IPS-15b (cell line): ENCODE measurements around the gene CPS1.

Experiments
- H3K27me3 ChIP-seq: one replicate; pipeline ENCODE4 v1.6.1; 2013; ENCODE audit warnings: low read length; ENCODE audit not compliant: control insufficient read depth, insufficient read depth
- H3K36me3 ChIP-seq: one replicate; pipeline ENCODE4 v1.6.1; 2013; ENCODE audit warnings: low read length; ENCODE audit not compliant: control insufficient read depth, insufficient read depth
- H3K4me1 ChIP-seq: one replicate; pipeline ENCODE4 v1.6.1; 2013; ENCODE audit warnings: mild to moderate bottlenecking, low read length; ENCODE audit not compliant: control insufficient read depth, insufficient read depth
- H3K4me3 ChIP-seq: one replicate; pipeline ENCODE4 v1.5.1; 2013; ENCODE audit warnings: low read depth, low read length
- H3K9ac ChIP-seq: one replicate; pipeline ENCODE4 v1.6.1; 2013; ENCODE audit warnings: low read depth, mild to moderate bottlenecking, low read length
- H3K9me3 ChIP-seq: one replicate; pipeline ENCODE4 v1.6.1; 2013; ENCODE audit warnings: mild to moderate bottlenecking, low read length; ENCODE audit not compliant: control insufficient read depth, insufficient read depth

CPS1 gene

DNA sequence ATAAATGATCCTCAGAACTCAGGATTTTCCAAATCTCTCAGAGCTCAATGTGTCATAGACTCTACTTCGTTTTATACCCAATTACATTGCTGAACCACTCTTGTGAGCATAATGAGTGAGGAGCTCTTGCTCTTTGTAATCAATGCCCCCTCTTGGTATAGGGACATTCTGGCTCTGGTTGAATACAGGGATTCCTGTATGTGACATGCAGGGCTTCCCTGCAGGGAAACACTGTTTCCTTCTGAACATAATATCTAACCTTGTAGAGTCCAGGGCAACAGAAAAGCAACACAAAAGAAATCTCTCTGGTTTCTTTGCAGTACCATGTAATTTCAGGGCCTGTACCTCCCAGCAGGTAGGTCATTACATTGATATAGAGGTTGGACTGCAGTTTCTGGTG lies 101.5 kb downstream of the CPS1 start:
- Histone ChIP-seq H3K4me1 (no peaks in the 10 kb centered on the region), H3K4me3 (no peak overlapping the region), H3K36me3 (no peaks in the 10 kb centered on the region), H3K27me3 (no peaks in the 10 kb centered on the region), H3K9me3 (no peaks in the 10 kb centered on the region), H3K9ac (no peak overlapping the region)

DNA sequence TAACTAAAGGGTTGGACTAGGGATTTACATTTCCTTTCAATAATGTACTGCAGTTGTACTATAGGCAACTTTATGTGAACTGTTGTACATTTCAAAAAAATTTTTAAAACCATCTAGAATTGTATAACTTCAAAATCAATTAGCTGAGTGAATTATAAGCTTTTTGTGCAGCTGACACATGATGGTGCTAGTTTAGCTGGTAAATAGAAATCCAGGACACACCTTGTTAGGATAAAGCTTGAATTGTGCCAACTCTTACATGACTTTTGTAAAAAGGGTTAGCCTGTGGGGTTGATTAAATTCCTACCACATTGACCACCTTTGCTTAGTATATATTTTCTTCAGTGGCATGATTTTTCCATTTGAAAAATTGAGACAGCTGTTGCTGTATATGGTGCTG lies 104.4 kb downstream of the CPS1 start:
- no peaks in the 10 kb centered on the region for H3K27me3 ChIP-seq
- H3K9ac ChIP-seq, result no peak overlapping the region
- no peaks in the 10 kb centered on the region for H3K4me1 ChIP-seq
- no peaks in the 10 kb centered on the region for H3K9me3 ChIP-seq
- no peaks in the 10 kb centered on the region for H3K36me3 ChIP-seq
- H3K4me3 ChIP-seq, result no peak overlapping the region

DNA sequence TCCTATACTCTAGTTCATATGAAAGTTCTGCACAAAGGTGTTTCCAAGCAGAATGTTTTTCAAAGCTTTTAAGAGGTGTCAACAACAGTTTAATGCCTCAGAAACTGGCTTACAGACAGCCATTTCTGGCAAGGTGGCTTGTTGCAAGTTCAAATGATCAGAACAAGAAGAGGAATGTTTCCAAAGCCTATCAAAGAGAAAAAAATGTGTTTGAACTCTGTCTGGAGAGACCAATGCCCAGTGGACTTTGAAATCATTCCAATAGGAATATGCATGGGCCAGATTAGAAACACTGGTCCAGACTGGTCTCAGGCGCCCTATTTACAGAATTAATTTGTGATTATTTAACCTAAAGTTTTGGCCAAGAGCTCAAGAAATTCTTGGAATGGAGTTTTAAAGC lies 106.2 kb downstream of the CPS1 start:
- Histone ChIP-seq H3K36me3 (no peaks in the 10 kb centered on the region), H3K4me1 (no peaks in the 10 kb centered on the region), H3K4me3 (no peak overlapping the region), H3K27me3 (no peaks in the 10 kb centered on the region), H3K9me3 (no peaks in the 10 kb centered on the region), H3K9ac (no peak overlapping the region)

DNA sequence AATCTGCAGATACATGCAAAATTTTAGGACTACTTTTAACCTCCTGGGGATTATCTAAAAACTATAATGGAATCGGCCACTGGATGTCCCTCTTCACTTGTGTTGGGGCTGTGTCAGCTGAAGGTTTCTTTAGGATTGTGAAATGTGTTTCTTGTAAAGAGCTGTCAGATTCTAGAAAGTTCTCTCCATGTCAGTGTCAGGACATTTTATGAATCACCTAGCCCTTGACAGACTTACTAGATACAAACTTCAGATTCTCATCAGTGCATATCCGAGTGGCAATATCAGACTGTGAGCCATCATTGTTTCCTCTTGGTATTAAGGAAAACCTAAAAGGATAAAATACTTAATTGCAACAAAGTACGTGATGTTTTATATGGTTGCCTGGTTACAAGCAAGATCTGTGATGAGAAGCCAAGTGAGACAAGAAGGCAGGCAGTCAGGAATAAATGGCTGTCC lies 107.3 kb downstream of the CPS1 start:
- Histone ChIP-seq H3K36me3 (no peaks in the 10 kb centered on the region), H3K9me3 (no peaks in the 10 kb centered on the region)

GRCh38 chr2:210667711-210668110 lies 111.3 kb downstream of the CPS1 start:
- Histone ChIP-seq H3K4me1 (no peaks in the 10 kb centered on the region), H3K36me3 (no peaks in the 10 kb centered on the region)

More for the DNA sequence above, 107.3 kb downstream of the CPS1 start:
- H3K4me1 ChIP-seq, result no peaks in the 10 kb centered on the region
- H3K9ac ChIP-seq, result no peak overlapping the region
- H3K27me3 ChIP-seq, result no peaks in the 10 kb centered on the region
- H3K4me3 ChIP-seq, result no peak overlapping the region

GRCh38 chr2:210671065-210671464 lies 114.7 kb downstream of the CPS1 start:
- Histone ChIP-seq H3K36me3 (no peaks in the 10 kb centered on the region), H3K9ac (no peak overlapping the region), H3K4me3 (no peak overlapping the region), H3K27me3 (no peaks in the 10 kb centered on the region), H3K9me3 (no peaks in the 10 kb centered on the region), H3K4me1 (no peaks in the 10 kb centered on the region)

More at GRCh38 chr2:210667711-210668110, 111.3 kb downstream of the CPS1 start:
- H3K4me3 ChIP-seq, result no peak overlapping the region
- H3K9me3 ChIP-seq, result no peaks in the 10 kb centered on the region
- no peaks in the 10 kb centered on the region for H3K27me3 ChIP-seq
- H3K9ac ChIP-seq, result no peak overlapping the region

DNA sequence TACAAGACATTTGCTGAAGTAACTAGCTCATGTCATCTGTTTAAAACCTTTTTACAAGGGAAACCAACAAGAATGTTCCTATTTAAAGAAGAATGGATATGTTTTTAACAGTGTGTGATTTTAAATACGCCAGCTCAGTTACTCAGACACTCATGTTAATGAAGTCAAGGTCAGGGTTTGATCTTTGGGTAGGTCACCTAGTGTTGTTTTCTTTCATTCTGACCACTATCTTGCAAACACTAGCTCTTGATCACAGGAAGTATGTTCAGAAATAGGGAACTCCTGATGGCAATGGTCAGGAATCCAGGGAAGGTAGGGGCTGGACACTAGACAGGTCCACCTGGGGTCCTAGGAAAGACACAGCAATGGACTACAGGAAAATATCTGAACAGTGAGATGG lies 116.7 kb downstream of the CPS1 start:
- Histone ChIP-seq H3K4me3 (no peak overlapping the region), H3K36me3 (no peaks in the 10 kb centered on the region), H3K27me3 (no peaks in the 10 kb centered on the region), H3K4me1 (no peaks in the 10 kb centered on the region), H3K9me3 (no peaks in the 10 kb centered on the region), H3K9ac (no peak overlapping the region)

- no peaks in the 10 kb centered on the region for H3K36me3 ChIP-seq
- H3K4me3 ChIP-seq, result no peak overlapping the region
- H3K9me3 ChIP-seq, result no peaks in the 10 kb centered on the region
- H3K4me1 ChIP-seq, result no peaks in the 10 kb centered on the region
- no peaks in the 10 kb centered on the region for H3K27me3 ChIP-seq
- H3K9ac ChIP-seq, result no peak overlapping the region
Measured at GRCh38 chr2:210676067-210676466, 119.7 kb downstream of the CPS1 start.

DNA sequence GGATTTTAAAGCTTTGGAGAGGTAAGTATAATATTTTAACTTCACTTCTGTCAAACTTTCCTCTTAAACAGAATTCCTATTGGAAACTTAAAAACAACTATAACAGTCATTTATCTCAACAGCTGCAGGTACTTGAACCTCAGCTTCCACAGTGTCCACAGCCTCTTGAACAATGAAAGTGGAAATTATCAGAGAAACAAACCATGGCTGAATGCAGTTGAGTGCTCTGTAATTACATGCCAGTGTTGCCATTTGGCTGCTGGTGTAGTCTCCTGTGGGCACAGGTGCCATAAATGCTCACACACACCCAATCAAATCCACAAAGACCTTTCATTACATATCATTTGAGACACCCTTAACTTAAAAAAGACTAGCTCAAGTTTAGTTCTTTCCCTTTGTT lies 125.1 kb downstream of the CPS1 start:
- Histone ChIP-seq H3K4me3 (no peak overlapping the region), H3K9ac (no peak overlapping the region), H3K9me3 (no peaks in the 10 kb centered on the region), H3K4me1 (no peaks in the 10 kb centered on the region), H3K36me3 (no peaks in the 10 kb centered on the region), H3K27me3 (no peaks in the 10 kb centered on the region)

DNA sequence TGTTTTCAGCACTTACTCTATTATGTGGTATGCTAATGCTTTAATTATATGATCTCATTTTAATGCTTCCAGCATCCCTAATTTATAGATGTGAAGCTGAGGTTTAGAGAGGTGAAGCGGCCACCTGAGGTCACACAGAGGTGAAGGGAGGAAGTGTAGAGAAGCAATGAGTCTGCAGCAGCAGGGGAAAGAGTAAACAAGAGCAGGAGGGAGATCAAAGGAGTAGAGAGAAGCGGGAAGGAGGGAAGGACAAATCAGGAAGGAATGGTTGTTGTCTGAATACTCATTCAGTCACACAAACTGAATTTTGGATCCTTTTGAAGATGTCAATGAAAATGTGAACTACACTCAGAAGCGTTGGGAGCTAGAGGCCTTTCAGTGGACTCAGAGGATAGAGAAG lies 130.0 kb downstream of the CPS1 start:
- no peaks in the 10 kb centered on the region for H3K27me3 ChIP-seq
- H3K36me3 ChIP-seq, result no peaks in the 10 kb centered on the region
- H3K4me3 ChIP-seq, result no peak overlapping the region
- no peaks in the 10 kb centered on the region for H3K4me1 ChIP-seq
- H3K9ac ChIP-seq, result no peak overlapping the region
- no peaks in the 10 kb centered on the region for H3K9me3 ChIP-seq

GRCh38 chr2:210687786-210688470 lies 131.5 kb downstream of the CPS1 start:
- no peaks in the 10 kb centered on the region for H3K27me3 ChIP-seq
- H3K4me1 ChIP-seq, result no peaks in the 10 kb centered on the region
- no peaks in the 10 kb centered on the region for H3K36me3 ChIP-seq
- H3K9me3 ChIP-seq, result no peaks in the 10 kb centered on the region
- no peak overlapping the region for H3K9ac ChIP-seq
- H3K4me3 ChIP-seq, result no peak overlapping the region

DNA sequence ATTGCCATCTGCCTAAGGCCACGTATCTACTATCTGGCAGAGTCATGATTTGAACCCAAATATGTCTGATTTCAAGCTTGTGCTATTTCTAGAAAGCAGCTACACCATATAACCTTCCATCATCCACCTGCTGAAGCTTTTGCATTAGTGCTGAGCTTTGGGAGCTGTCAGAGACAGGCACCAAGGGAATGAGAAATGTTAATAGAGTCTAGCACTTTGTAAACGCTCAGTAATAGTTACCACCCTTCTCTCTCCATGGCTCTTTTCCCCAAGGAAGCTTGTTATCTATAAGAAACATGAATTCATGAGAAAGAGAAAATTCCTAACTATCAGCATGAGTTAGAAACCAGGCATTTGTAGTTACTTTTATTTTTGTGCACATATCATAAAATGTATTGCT lies 151.5 kb downstream of the CPS1 start:
- no peaks in the 10 kb centered on the region for H3K9me3 ChIP-seq
- H3K4me3 ChIP-seq, result no peak overlapping the region
- peaks cover 5% of the 10 kb centered on the region for H3K4me1 ChIP-seq

More for the DNA sequence above, 151.5 kb downstream of the CPS1 start:
- H3K27me3 ChIP-seq, result no peaks in the 10 kb centered on the region
- no peaks in the 10 kb centered on the region for H3K36me3 ChIP-seq
- no peak overlapping the region for H3K9ac ChIP-seq
